Measurements from ENCODE around the gene RNF148. TPM values are rescaled to one million over a fixed set of nuclear protein-coding genes. Genes with fewer than 3 reads are reported as not detected.

RNF148 gene
- total and polyA plus RNA-seq, 9 of the 15 experiments (the other 6 are each of a cell fraction or from before 2014, with no cell fraction given), result not detected

DNA sequence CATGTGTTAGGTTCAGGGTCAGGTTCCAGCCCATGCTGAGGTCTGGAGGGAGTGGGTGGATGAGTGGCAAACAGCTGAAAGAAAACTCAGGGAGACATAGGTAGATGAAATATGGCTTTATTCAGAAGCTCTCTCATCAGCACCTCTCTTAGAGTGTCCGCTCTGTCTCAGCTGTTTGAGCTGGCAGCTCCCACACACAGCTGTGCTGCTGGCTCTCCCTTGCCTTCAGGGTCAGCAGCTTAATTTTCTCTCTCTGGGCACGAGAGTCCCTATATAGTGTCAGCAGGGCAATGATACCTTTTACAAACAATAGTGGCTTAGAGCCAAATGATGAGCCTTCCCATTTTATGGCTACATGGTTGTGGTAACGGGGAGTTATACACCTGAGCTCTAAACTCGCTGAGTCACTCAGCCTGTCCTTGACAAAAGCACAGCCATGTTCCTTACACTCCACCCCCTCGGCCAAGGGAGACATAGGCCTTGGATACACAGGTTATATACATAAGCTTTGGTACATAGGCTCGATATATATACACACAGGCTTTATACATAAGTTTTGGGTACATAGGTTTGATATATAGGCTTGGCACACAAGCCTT is 14.2 kb downstream of the RNF148 start:
- ChIA-PET CTCF (ENCODE audit: low intra/inter-chr PET ratio) (no interaction called here), POLR2A (interaction anchor here (0.7 kb wide), 1 partner anchor 224 kb away, joined by 3 read pairs; no protein-coding TSS in a partner anchor)
- no TSS peak for BruUV-seq (replicated peaks)
- WGBS (ENCODE audit: insufficient coverage, low coverage, missing lambda C conversion rate), result 3% methylated on average over 6 of the region's 6 CpGs
- Histone ChIP-seq H4K20me1 (replicated peaks; ENCODE audit: control insufficient read depth, insufficient read depth, low read length) (no peaks in the 10 kb centered on the region), H3K9me1 (ENCODE audit: control insufficient read depth, insufficient read depth, low read length) (no peaks in the 10 kb centered on the region), H2AFZ (ENCODE audit: low read depth, low read length) (no peak overlapping the region), H3K4me1 (replicated peaks in 1 of 2; ENCODE audit: control insufficient read depth in 2 of 2, insufficient read depth in 2 of 2, low read length in 2 of 2) (no peaks in the 10 kb centered on the region), H3K27me3 (ENCODE audit: control insufficient read depth in 2 of 2, insufficient read depth in 2 of 2, low read length in 2 of 2) (no peaks in the 10 kb centered on the region), H3K4me3 (no peak overlapping the region), H3K27ac (ENCODE audit: extremely low read depth, low read depth, low read length) (no peak overlapping the region), H3K36me3 (ENCODE audit: control insufficient read depth, insufficient read depth, low read length) (no peaks in the 10 kb centered on the region), H3K4me2 (ENCODE audit: insufficient read depth, low read length) (no peak overlapping the region), H3K9ac (ENCODE audit: insufficient read depth in 1 of 2, low read depth in 2 of 2, low read length in 2 of 2) (no peak overlapping the region), H3K79me2 (ENCODE audit: control insufficient read depth, insufficient read depth, low read length) (no peaks in the 10 kb centered on the region), H3K9me3 (replicated peaks; ENCODE audit: control insufficient read depth, insufficient read depth, low read depth, low read length) (no peaks in the 10 kb centered on the region)
- no peak for TF ChIP-seq FIP1L1 (IDR thresholded peaks at IDR 0.05; ENCODE audit: low read depth, low read length, poor library complexity, severe bottlenecking)
- no peak for TF ChIP-seq GATA2 (CRISPR knock-in tag; IDR thresholded peaks at IDR 0.05)
- TF ChIP-seq TEAD4 (IDR thresholded peaks at IDR 0.05; ENCODE audit: low read length), result no peak
- TF ChIP-seq TEAD4 (CRISPR knock-in tag; IDR thresholded peaks at IDR 0.05; ENCODE audit: borderline replicate concordance), result no peak
- no peak for TF ChIP-seq ZKSCAN3 (CRISPR knock-in tag; IDR thresholded peaks at IDR 0.05)
- TF ChIP-seq, protein P1, sequence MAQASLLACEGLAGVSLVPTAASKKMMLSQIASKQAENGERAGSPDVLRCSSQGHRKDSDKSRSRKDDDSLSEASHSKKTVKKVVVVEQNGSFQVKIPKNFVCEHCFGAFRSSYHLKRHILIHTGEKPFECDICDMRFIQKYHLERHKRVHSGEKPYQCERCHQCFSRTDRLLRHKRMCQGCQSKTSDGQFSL (CRISPR knock-in tag; IDR thresholded peaks at IDR 0.05), result no peak
- TF ChIP-seq, protein P1 (tag; IDR thresholded peaks at IDR 0.05), result no peak
- TF ChIP-seq TBL1XR1 (IDR thresholded peaks at IDR 0.05; ENCODE audit: low read length in 2 of 2), result no peak
- no peak for TF ChIP-seq CEBPB (tag; IDR thresholded peaks at IDR 0.05)
- TF ChIP-seq, protein P2, sequence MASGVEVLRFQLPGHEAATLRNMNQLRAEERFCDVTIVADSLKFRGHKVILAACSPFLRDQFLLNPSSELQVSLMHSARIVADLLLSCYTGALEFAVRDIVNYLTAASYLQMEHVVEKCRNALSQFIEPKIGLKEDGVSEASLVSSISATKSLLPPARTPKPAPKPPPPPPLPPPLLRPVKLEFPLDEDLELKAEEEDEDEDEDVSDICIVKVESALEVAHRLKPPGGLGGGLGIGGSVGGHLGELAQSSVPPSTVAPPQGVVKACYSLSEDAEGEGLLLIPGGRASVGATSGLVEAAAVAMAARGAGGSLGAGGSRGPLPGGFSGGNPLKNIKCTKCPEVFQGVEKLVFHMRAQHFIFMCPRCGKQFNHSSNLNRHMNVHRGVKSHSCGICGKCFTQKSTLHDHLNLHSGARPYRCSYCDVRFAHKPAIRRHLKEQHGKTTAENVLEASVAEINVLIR (CRISPR knock-in tag; IDR thresholded peaks at IDR 0.05), result no peak
- no peak for TF ChIP-seq POLR2AphosphoS5 (IDR thresholded peaks at IDR 0.05; ENCODE audit: control insufficient read depth, insufficient read depth, low read depth, low read length)
- TF ChIP-seq THRAP3 (IDR thresholded peaks at IDR 0.05; ENCODE audit: borderline replicate concordance), result no peak
- TF ChIP-seq, protein P3, sequence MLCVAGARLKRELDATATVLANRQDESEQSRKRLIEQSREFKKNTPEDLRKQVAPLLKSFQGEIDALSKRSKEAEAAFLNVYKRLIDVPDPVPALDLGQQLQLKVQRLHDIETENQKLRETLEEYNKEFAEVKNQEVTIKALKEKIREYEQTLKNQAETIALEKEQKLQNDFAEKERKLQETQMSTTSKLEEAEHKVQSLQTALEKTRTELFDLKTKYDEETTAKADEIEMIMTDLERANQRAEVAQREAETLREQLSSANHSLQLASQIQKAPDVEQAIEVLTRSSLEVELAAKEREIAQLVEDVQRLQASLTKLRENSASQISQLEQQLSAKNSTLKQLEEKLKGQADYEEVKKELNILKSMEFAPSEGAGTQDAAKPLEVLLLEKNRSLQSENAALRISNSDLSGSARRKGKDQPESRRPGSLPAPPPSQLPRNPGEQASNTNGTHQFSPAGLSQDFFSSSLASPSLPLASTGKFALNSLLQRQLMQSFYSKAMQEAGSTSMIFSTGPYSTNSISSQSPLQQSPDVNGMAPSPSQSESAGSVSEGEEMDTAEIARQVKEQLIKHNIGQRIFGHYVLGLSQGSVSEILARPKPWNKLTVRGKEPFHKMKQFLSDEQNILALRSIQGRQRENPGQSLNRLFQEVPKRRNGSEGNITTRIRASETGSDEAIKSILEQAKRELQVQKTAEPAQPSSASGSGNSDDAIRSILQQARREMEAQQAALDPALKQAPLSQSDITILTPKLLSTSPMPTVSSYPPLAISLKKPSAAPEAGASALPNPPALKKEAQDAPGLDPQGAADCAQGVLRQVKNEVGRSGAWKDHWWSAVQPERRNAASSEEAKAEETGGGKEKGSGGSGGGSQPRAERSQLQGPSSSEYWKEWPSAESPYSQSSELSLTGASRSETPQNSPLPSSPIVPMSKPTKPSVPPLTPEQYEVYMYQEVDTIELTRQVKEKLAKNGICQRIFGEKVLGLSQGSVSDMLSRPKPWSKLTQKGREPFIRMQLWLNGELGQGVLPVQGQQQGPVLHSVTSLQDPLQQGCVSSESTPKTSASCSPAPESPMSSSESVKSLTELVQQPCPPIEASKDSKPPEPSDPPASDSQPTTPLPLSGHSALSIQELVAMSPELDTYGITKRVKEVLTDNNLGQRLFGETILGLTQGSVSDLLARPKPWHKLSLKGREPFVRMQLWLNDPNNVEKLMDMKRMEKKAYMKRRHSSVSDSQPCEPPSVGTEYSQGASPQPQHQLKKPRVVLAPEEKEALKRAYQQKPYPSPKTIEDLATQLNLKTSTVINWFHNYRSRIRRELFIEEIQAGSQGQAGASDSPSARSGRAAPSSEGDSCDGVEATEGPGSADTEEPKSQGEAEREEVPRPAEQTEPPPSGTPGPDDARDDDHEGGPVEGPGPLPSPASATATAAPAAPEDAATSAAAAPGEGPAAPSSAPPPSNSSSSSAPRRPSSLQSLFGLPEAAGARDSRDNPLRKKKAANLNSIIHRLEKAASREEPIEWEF (CRISPR knock-in tag; IDR thresholded peaks at IDR 0.05), result no peak
- TF ChIP-seq SPI1 (IDR thresholded peaks at IDR 0.05; ENCODE audit: borderline replicate concordance, low read depth, low read length), result no peak
- no peak for TF ChIP-seq ZFPM2 (CRISPR knock-in tag; IDR thresholded peaks at IDR 0.05)
- TF ChIP-seq POLR3G (IDR thresholded peaks at IDR 0.05; ENCODE audit: extremely low read depth, insufficient read length, insufficient replicate concordance), result no peak
- ATAC-seq (no peak), FAIRE-seq (no peak), DNase-seq (ENCODE audit: extremely low read depth in 1 of 4, low spot score in 3 of 4) (no peak)
- intact Hi-C loops (cut with micrococcal nuclease), result no loop called here
- in situ Hi-C loops (cut with MboI), result no loop called here
